Spleen (tissue), 7 donors: ENCODE results near the gene FADS3.

ENCODE experiments used
- POLR2A ChIP-seq, 3 donors: fragments of 450-650 bp; IDR thresholded peaks; one replicate each; pipeline ENCODE4 v1.5.1; 2017; ENCODE audit warnings: antibody characterized with exemption in 3 of 3, mild to moderate bottlenecking in 1 of 3
- TF ChIP-seq, protein P1 (sequence below), 11 experiments: fragments of 200-600 bp in 7 of 11; fragments of 450-650 bp in 4 of 11; sonication (generic) in 4 of 11; IDR thresholded peaks in 8 of 11; conservative IDR thresholded peaks in 3 of 11; 1 replicate in 7 of 11; 2 replicates in 4 of 11; pipeline versions ENCODE4 v1.4.0 to v1.8.0; 2016 to 2021; ENCODE audit warnings: antibody characterized with exemption in 11 of 11, inconsistent platforms in 4 of 11, mild to moderate bottlenecking in 1 of 11
- donor health status: DM: no; HTN: no; CAD: no; lungs with moderate emphysema.
- donor health status: DM: no; HTN: no; CAD: no.
- donor health status: DM: no; HTN: no; CAD: no.

DNA sequence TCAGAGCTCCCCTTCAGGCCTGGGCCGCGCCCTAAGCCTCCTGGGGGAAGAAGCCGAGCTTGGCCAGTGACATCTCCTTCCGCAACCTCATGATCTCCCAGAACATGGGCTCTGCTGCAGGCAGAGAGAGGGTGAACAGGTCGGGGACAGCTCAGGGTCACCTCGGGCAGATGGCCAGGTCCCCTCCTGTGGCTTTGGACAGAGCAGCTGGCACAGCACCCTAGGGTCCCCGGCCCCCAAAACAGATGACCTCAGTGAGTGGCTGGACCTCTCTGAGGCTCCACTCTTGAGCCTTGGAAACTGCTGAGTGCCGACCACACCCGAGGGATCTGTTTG, 6.9 kb upstream of the FADS3 start:
- TF ChIP-seq, protein P1, sequence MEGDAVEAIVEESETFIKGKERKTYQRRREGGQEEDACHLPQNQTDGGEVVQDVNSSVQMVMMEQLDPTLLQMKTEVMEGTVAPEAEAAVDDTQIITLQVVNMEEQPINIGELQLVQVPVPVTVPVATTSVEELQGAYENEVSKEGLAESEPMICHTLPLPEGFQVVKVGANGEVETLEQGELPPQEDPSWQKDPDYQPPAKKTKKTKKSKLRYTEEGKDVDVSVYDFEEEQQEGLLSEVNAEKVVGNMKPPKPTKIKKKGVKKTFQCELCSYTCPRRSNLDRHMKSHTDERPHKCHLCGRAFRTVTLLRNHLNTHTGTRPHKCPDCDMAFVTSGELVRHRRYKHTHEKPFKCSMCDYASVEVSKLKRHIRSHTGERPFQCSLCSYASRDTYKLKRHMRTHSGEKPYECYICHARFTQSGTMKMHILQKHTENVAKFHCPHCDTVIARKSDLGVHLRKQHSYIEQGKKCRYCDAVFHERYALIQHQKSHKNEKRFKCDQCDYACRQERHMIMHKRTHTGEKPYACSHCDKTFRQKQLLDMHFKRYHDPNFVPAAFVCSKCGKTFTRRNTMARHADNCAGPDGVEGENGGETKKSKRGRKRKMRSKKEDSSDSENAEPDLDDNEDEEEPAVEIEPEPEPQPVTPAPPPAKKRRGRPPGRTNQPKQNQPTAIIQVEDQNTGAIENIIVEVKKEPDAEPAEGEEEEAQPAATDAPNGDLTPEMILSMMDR (IDR thresholded peaks at IDR 0.05 in 8 of 11, conservative IDR thresholded peaks at IDR 0.05 in 3 of 11) = no peak
- TF ChIP-seq POLR2A (IDR thresholded peaks at IDR 0.05) = no peak
